Renal cortical epithelial cell (primary cell): ENCODE data around the gene UCKL1. TPM values are rescaled to one million over a fixed set of nuclear protein-coding genes. Genes with fewer than 3 reads are reported as not detected.
"Not testable (repeated sequence)": the region's sequence is repeated elsewhere in the genome, so short reads cannot be mapped to it uniquely, and the experiment has no call there.

ENCODE experiments used
- DNase-seq: peaks from one replicate; pipeline ENCODE4 v3.0.0-alpha.2; 2011; ENCODE audit warnings: low read depth
- total RNA-seq: library from RNA; depleted of rRNA; stranded (reverse); fragments of >200 nt; gene quantifications from 2 replicates; pipeline ENCODE4 v1.2.3, GENCODE V29; 2014

Gene UCKL1
- total RNA-seq, 1 donor from 2014 or later = 27.8 TPM

GRCh38 chr20:63942969-63943807, 13.0 kb downstream of the UCKL1 start:
- DNase-seq = no peak

- no peak for DNase-seq
Measured at GRCh38 chr20:63942250-63942951, 13.8 kb downstream of the UCKL1 start.

GRCh38 chr20:63941282-63942081, 14.7 kb downstream of the UCKL1 start:
- DNase-seq = no peak

- DNase-seq = no peak
Measured at GRCh38 chr20:63940472-63941266, 15.5 kb downstream of the UCKL1 start.

GRCh38 chr20:63940071-63940471, 16.1 kb downstream of the UCKL1 start:
- no peak for DNase-seq

- no peak for DNase-seq
Measured at GRCh38 chr20:63939061-63939935, 16.9 kb downstream of the UCKL1 start.

GRCh38 chr20:63937596-63937995, 18.6 kb downstream of the UCKL1 start:
- no peak for DNase-seq

GRCh38 chr20:63935447-63935846, 20.8 kb downstream of the UCKL1 start:
- no peak for DNase-seq

GRCh38 chr20:63934271-63935068, 21.7 kb downstream of the UCKL1 start:
- DNase-seq = no peak

GRCh38 chr20:63933646-63934045, 22.6 kb downstream of the UCKL1 start:
- DNase-seq = no peak

GRCh38 chr20:63932606-63933160, 23.5 kb downstream of the UCKL1 start:
- no peak for DNase-seq

- no peak for DNase-seq
Measured at GRCh38 chr20:63931735-63932134, 24.5 kb downstream of the UCKL1 start.

GRCh38 chr20:63930971-63931553, 25.2 kb downstream of the UCKL1 start:
- no peak for DNase-seq

- not testable (repeated sequence) for DNase-seq
Measured at GRCh38 chr20:63929473-63929883, 26.7 kb downstream of the UCKL1 start.

- no peak for DNase-seq
Measured at GRCh38 chr20:63929071-63929470, 27.1 kb downstream of the UCKL1 start.

GRCh38 chr20:63926298-63926697, 29.9 kb downstream of the UCKL1 start:
- DNase-seq = no peak

GRCh38 chr20:63924241-63924640, 32.0 kb downstream of the UCKL1 start:
- no peak for DNase-seq

GRCh38 chr20:63923651-63924050, 32.6 kb downstream of the UCKL1 start:
- DNase-seq = no peak

GRCh38 chr20:63920226-63920625, 36.0 kb downstream of the UCKL1 start:
- no peak for DNase-seq
